ENCODE data around the gene OR2B2.
"Not testable (repeated sequence)": the region's sequence is repeated elsewhere in the genome, so short reads cannot be mapped to it uniquely, and the experiment has no call there.

OR2B2 gene

DNA sequence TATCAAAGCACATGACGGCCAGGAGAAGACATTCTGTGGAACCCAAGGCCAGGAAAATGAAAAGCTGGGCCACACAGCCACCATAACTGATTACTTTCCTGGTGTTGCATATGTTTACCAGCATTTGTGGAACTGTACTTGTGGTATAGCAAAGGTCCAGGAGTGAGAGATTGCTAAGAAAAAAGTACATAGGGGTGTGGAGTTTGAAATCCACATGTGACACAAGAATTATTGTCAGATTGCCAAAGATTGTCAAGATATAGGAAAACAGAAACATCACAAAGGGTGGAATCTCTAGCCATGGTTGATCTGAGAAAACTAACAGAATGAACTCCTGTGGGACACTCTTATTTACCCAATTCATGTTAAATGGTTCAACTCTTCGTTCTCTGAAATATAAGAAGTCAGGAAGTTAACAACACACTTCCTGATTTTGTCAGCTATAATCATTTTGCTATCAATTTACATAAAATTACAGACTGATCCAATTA, at the start of gene OR2B2:
Gene OR2B2 (minus strand): TSS at position 441 of the 491 bp plus-strand sequence. CDS start 77 bp downstream, at position 364.
- DNase-seq (ENCODE audit: low read depth in 2 of 2) = no peak

GRCh38 chr6:27957516-27957915, 45.3 kb upstream of the OR2B2 start:
- no peak for DNase-seq (ENCODE audit: low read depth in 2 of 2)

GRCh38 chr6:27956941-27957340, 44.7 kb upstream of the OR2B2 start, which contains the start of gene OR2B6:
Gene OR2B6 (plus strand): TSS chr6:27957241. CDS start chr6:27957241, 0 bp downstream.
- no peak for DNase-seq (ENCODE audit: low read depth in 2 of 2)

DNA sequence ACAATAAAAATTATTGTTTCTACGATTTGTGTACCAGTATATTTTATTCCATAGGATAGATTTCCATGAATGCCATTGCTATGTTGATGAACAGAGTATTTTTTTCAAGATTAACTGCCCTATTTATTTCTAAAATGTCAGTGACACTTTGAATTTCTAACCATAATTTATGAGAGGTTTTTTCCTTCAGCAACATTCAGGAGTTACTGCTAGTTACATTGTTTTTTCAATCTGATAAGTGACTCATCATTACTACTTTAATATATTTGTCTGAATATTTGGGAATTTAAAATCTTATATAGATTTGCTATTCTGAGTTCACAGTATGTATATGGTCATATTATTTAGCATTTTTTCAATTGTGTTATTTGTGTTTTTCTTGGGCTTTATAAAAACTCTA, 38.8 kb upstream of the OR2B2 start:
- no peak for DNase-seq (ENCODE audit: low read depth in 2 of 2)

DNA sequence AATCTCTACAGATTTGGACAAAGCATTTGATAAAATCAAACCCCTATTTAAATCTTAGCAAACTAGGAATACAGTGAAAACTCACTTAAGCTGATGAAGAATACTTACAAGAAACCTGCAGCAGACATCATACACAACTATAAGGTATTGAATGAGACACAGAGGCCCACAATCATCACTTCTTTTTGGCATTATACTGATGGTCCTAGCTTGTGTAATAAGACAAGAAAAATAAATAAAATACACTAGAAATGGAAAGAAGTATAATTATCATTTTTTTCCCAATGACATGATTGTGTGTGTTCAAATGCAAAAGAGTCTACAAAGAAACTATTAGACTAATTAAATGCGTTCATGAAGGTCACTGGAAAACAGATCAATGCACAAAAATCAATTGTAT, 36.0 kb upstream of the OR2B2 start:
- no peak for DNase-seq (ENCODE audit: low read depth in 2 of 2)

DNA sequence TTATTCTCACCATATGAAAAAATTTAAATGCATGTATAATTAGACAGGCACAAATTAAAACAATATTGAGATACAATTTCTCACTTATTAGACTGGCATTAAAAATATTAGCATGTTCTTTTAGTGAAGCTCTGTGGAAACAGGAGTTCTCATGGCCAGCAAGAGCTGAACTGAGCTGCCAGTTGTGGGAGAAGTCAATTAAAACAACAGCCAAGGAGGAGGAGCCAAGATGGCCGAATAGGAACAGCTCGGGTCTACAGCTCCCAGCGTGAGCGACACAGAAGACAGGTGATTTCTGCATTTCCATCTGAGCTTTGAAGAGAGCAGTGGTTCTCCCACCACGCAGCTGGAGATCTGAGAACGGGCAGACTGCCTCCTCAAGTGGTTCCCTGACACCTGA, 30.9 kb upstream of the OR2B2 start:
- DNase-seq (ENCODE audit: low read depth in 2 of 2) = not testable (repeated sequence)

GRCh38 chr6:27940766-27941165, 28.6 kb upstream of the OR2B2 start:
- DNase-seq (ENCODE audit: low read depth in 2 of 2) = no peak

GRCh38 chr6:27931209-27931608, 19.0 kb upstream of the OR2B2 start:
- no peak for DNase-seq (ENCODE audit: low read depth in 2 of 2)

- DNase-seq (ENCODE audit: low read depth in 2 of 2) = not testable (repeated sequence)
Measured at GRCh38 chr6:27929930-27930329, 17.7 kb upstream of the OR2B2 start.

- DNase-seq (ENCODE audit: low read depth in 2 of 2) = not testable (repeated sequence)
Measured at GRCh38 chr6:27928041-27928440, 15.8 kb upstream of the OR2B2 start.

DNA sequence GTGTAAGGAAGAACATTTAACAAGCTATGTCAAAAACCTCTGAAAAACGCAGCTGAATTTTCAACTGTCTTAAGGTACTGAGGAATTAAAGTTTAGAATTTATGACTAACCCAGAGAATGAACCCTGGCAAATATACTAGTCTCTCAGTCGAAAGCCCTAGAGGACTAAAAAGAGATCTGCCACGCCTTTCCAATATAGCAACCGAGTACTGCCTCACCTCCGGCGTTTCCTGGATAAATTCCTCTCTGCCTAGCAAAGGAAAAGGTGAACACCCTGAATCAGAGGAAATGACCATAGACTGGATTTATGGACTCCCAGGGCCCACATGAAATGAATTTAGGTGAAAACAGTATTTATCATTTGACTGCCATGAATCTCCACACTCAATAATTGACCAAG, 12.0 kb upstream of the OR2B2 start:
- DNase-seq (ENCODE audit: low read depth in 2 of 2) = no peak

DNA sequence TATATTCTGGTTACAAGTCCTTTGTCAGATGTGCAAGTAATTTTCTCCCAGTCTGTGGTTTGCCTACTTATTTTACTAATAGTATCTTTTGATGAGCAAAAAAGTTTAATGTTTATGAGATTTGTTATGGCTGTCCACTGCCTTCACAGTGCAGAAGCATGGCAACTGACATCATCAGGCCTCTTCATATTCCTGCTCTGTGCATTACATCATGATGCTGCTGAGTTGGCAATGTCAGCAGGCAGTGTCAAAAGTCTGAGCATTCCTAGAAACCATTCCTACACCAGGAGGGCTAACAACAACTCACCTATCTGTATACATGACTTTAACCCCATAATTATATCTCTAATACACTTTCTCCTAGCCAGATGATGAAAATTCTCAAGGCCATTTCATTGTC, 10.8 kb upstream of the OR2B2 start:
- DNase-seq (ENCODE audit: low read depth in 2 of 2) = no peak

- no peak for DNase-seq (ENCODE audit: low read depth in 2 of 2)
Measured at GRCh38 chr6:27908017-27908416, 4.2 kb downstream of the OR2B2 start.

DNA sequence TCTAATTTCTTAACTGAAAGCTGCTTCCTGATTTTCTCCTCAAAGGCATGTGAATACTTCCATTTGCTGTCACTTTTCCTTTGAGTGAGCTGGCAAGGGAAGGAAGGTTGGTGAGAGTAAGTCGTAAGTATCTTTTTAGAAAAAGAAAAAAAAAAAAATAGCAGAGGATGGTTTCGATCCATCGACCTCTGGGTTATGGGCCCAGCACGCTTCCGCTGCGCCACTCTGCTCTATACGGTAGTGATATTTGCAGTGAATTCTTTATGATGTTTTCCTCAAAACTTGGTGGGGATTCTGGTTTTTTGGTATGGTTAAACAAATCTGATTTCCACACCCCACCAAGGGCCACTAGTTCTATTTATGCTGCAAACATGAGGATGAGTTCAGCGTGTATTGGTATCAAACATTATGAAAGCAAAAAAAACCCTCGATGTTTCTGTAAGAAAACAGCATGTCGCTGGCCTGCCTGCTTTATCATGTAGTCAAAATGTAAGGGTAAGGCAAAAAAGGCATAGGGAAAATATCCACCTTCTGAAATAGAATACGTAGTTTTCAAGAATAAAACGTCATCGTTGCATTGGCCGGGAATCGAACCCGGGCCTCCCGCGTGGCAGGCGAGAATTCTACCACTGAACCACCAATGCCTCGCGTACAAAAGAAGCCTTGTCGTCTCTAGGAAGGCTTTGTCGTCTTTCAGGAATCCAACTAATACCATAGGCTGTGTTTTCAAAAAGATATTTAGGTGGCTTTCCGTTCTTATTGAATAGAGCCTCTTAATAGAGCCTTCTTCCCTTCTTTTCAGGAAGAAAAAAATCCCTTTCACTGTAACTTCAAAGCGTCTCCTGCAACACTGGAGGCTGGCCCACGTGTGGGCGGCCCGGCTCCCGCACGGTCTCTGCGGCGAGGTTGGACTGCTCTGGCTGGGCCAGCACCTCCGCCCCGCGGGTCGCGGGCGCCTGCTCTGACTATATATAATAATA, 9.6 kb downstream of the OR2B2 start:
- DNase-seq (ENCODE audit: low read depth in 2 of 2) = peak; percentile 67 to 78

DNA sequence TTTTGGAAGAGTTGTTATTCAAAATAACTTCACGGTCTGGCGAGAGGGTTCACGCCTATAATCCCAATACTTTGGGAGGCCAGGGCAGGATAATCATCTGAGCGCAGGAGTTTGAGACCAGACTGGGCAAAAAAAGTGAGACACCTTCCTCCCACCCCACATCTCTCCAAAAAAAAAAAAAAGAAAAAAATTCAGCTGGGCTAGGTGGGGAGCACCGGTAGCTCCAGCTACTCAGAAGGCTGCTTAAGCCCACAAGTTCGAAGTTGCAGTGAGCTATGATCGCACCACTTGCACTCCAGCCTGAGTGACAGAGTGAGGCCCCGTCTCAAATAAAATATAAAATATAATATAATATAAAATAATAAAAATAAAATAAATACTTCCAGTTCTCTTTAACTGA, 10.4 kb downstream of the OR2B2 start:
- no peak for DNase-seq (ENCODE audit: low read depth in 2 of 2)

DNA sequence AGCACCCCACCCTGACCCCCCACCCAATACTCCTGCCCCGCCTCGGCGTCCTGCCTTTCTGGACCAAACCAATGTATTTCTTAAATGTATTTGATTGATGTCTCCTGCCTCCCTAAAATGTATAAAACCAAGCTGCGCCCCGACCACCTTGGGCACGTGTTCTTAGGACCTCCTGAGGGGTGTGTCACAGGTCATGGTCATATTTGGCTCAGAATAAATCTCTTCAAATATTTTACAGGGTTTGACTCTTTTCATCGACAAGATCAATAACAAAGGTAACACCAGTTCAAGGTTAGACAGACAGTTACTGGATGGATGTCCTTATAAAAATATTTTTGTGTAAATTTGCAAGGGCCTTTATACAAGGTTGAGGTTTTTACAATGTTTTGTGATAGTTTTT, 12.0 kb downstream of the OR2B2 start:
- DNase-seq (ENCODE audit: low read depth in 2 of 2) = not testable (repeated sequence)

DNA sequence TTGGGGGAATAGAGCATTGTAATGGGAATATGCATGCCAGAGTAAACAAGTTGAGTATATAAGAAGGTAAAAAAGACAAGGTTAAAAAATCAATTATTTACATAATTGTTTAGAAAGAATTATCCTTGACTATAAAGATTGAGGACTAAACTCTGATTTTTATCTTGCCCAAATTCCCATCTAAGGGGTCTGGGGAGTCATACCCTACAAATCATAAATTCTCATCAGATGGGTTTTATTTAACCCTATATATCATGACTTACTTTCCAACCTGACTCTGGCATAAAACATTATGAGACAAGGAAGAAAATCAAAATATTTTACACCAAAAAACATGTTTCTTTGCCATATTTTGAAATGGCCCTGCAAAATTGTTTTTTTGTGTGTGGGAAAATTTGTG, 12.7 kb downstream of the OR2B2 start:
- no peak for DNase-seq (ENCODE audit: low read depth in 2 of 2)

DNA sequence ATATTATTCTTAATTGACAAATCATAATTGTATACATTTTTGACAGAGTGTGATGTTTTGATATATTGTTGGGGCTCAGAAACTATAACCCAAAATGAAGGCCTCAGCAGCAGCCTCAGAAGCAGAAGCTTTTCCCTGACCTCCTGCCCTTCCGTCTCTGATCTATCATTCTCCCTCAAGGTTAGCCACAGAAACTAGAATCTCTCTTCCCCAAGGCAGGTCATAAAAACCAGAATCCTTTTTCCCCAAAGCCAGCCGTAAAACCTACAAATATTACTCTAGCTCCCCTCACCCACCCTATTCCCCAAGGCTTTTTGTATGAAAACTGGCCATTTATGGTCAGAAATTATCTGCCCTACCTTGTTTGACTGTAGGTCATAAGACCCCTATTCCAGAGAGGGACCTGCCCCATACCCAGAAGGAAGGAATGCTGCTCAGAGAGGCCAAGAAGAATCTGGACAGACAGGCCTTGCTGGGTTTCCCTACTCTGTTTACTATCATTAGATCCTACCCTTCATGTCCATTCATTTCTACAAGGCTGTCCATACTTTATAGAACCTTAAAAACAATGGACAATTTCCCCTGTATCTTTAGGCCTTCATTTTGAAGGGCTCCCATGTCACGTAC, 14.5 kb downstream of the OR2B2 start:
- no peak for DNase-seq (ENCODE audit: low read depth in 2 of 2)

GRCh38 chr6:27896398-27896796, 15.8 kb downstream of the OR2B2 start:
- DNase-seq (ENCODE audit: low read depth in 2 of 2) = no peak

- no peak for DNase-seq (ENCODE audit: low read depth in 2 of 2)
Measured at GRCh38 chr6:27894839-27895762, 17.1 kb downstream of the OR2B2 start.
